ENCODE results near the gene RAB8B. TPM values are rescaled to one million over a fixed set of nuclear protein-coding genes. Genes with fewer than 3 reads are reported as not detected.

RAB8B gene
- polyA plus RNA-seq, 3 donors = 22.0 to 77.3 (median 58.9) TPM

- H3K4me3 Mint-ChIP-seq = no peak overlapping the region
- Histone ChIP-seq H3K27ac (ENCODE audit: low read depth in 1 of 2, low read length in 2 of 2) (no peak overlapping the region), H3K4me3 (replicated peaks in 1 of 3; ENCODE audit: low read depth in 2 of 3, low read length in 3 of 3) (no peak overlapping the region), H3K79me2 (ENCODE audit: insufficient read depth, low read length) (no peaks in the 10 kb centered on the region), H3K9me3 (replicated peaks in 1 of 2; ENCODE audit: control insufficient read depth in 1 of 2, insufficient read depth in 1 of 2, low read length in 2 of 2) (no peaks in the 10 kb centered on the region), H2AFZ (ENCODE audit: insufficient read depth, low read depth, low read length, poor library complexity, severe bottlenecking) (no peak overlapping the region), H4K20me1 (ENCODE audit: insufficient read depth, low read length) (peaks cover 10% of the 10 kb centered on the region), H3K4me2 (replicated peaks; ENCODE audit: extremely low read depth, low read length, poor library complexity, severe bottlenecking) (no peak overlapping the region), H3K4me1 (ENCODE audit: control insufficient read depth in 1 of 2, insufficient read depth in 2 of 2, low read length in 2 of 2) (peaks cover 5 to 7% of the 10 kb centered on the region in 2 donors), H3K27me3 (ENCODE audit: control insufficient read depth in 2 of 2, insufficient read depth in 2 of 2, low read length in 2 of 2) (no peaks in the 10 kb centered on the region), H3K9ac (ENCODE audit: insufficient read depth, low read length, poor library complexity, severe bottlenecking) (no peak overlapping the region), H3K36me3 (replicated peaks in 1 of 2; ENCODE audit: control insufficient read depth in 1 of 2, insufficient read depth in 2 of 2, low read length in 2 of 2) (peaks cover 30 to 63% of the 10 kb centered on the region in 2 donors)
- TF ChIP-seq CTCF (IDR thresholded peaks at IDR 0.05) = no peak
- H3K36me3 Mint-ChIP-seq = peaks cover 57 to 63% of the 10 kb centered on the region in 2 donors
- H3K27ac Mint-ChIP-seq = peak overlapping the region in 1 of 7 donors; percentile 61
- H3K9me3 Mint-ChIP-seq = no peaks in the 10 kb centered on the region
- peaks cover 0 to 3% (median 3%) of the 10 kb centered on the region in 3 donors for H3K27me3 Mint-ChIP-seq (ENCODE audit: low read depth in 3 of 3)
- intact Hi-C loops (cut with micrococcal nuclease) = loop anchor here in 1 of 2 donors (10.0 kb wide), 2 partner anchors 103 to 303 kb away; partner anchors contain the start of gene FBXL22
- H3K4me1 Mint-ChIP-seq = peaks cover 28% of the 10 kb centered on the region
- DNase-seq = no peak
Observed at GRCh38 chr15:63291507-63291906, 102.1 kb downstream of the RAB8B start.

GRCh38 chr15:63292241-63292640 is 102.8 kb downstream of the RAB8B start:
- no CpG with 5 or more reads among the region's 3 CpGs for WGBS (ENCODE audit: insufficient coverage)

More at GRCh38 chr15:63292241-63292640, 102.8 kb downstream of the RAB8B start:
- Mint-ChIP-seq H3K27me3 (ENCODE audit: low read depth in 3 of 3) (peaks cover 0 to 3% (median 3%) of the 10 kb centered on the region in 3 donors), H3K4me1 (peaks cover 26% of the 10 kb centered on the region), H3K27ac (peak overlapping the region in 2 of 7 donors; percentile 21 to 57), H3K9me3 (no peaks in the 10 kb centered on the region), H3K36me3 (peaks cover 55 to 62% of the 10 kb centered on the region in 2 donors), H3K4me3 (no peak overlapping the region)
- H3K27ac ChIP-seq (ENCODE audit: low read depth in 1 of 2, low read length in 2 of 2) = no peak overlapping the region
- peaks cover 10% of the 10 kb centered on the region for H4K20me1 ChIP-seq (ENCODE audit: insufficient read depth, low read length)
- TF ChIP-seq CTCF (IDR thresholded peaks at IDR 0.05) = no peak
- no peak overlapping the region for H3K9ac ChIP-seq (ENCODE audit: insufficient read depth, low read length, poor library complexity, severe bottlenecking)
- no peak overlapping the region for H3K4me2 ChIP-seq (replicated peaks; ENCODE audit: extremely low read depth, low read length, poor library complexity, severe bottlenecking)
- intact Hi-C loops (cut with micrococcal nuclease) = loop anchor here in 1 of 2 donors (10.0 kb wide), 2 partner anchors 103 to 303 kb away; partner anchors contain the start of gene FBXL22
- H3K4me1 ChIP-seq (ENCODE audit: control insufficient read depth in 1 of 2, insufficient read depth in 2 of 2, low read length in 2 of 2) = peaks cover 5 to 7% of the 10 kb centered on the region in 2 donors
- H3K36me3 ChIP-seq (replicated peaks in 1 of 2; ENCODE audit: control insufficient read depth in 1 of 2, insufficient read depth in 2 of 2, low read length in 2 of 2) = peaks cover 25 to 63% of the 10 kb centered on the region in 2 donors
- H2AFZ ChIP-seq (ENCODE audit: insufficient read depth, low read depth, low read length, poor library complexity, severe bottlenecking) = no peak overlapping the region
- no peaks in the 10 kb centered on the region for H3K79me2 ChIP-seq (ENCODE audit: insufficient read depth, low read length)
- no peak for DNase-seq
- H3K9me3 ChIP-seq (replicated peaks in 1 of 2; ENCODE audit: control insufficient read depth in 1 of 2, insufficient read depth in 1 of 2, low read length in 2 of 2) = no peaks in the 10 kb centered on the region
- H3K4me3 ChIP-seq (replicated peaks in 1 of 3; ENCODE audit: low read depth in 2 of 3, low read length in 3 of 3) = no peak overlapping the region
- no peaks in the 10 kb centered on the region for H3K27me3 ChIP-seq (ENCODE audit: control insufficient read depth in 2 of 2, insufficient read depth in 2 of 2, low read length in 2 of 2)
